Breast epithelium (tissue), 3 donors: ENCODE results near the gene RPRD2.

Source experiments
- CTCF ChIP-seq, 3 donors: fragments of 450-650 bp; IDR thresholded peaks; one replicate each; pipeline ENCODE4 v1.5.1; 2016 to 2017; ENCODE audit warnings: antibody characterized with exemption in 3 of 3, mild to moderate bottlenecking in 3 of 3, moderate library complexity in 3 of 3
- POLR2A ChIP-seq: fragments of 450-650 bp; IDR thresholded peaks from one replicate; pipeline ENCODE4 v1.6.1; 2016; ENCODE audit warnings: antibody characterized with exemption, mild to moderate bottlenecking, moderate library complexity
- POLR2AphosphoS5 ChIP-seq, 3 donors: sonication (generic); formaldehyde crosslinking; IDR thresholded peaks; one replicate each; pipeline ENCODE4 v1.6.1; 2017; ENCODE audit warnings: antibody characterized with exemption in 3 of 3

GRCh38 chr1:150484431-150484830 is 120.5 kb downstream of the RPRD2 start:
- TF ChIP-seq POLR2AphosphoS5 (IDR thresholded peaks at IDR 0.05), result no peak
- no peak for TF ChIP-seq CTCF (IDR thresholded peaks at IDR 0.05)
- TF ChIP-seq POLR2A, result no peak
